Glomerular visceral epithelial cell (primary cell): ENCODE data around the gene MKRN2.
"Not testable (repeated sequence)": the region's sequence is repeated elsewhere in the genome, so short reads cannot be mapped to it uniquely, and the experiment has no call there.

Source experiments
- DNase-seq: peaks from one replicate; pipeline ENCODE4 v3.0.0-alpha.2; 2016; ENCODE audit errors: extremely low spot score

Gene MKRN2

GRCh38 chr3:12630843-12631242, 74.0 kb downstream of the MKRN2 start:
- DNase-seq: not testable (repeated sequence)

DNA sequence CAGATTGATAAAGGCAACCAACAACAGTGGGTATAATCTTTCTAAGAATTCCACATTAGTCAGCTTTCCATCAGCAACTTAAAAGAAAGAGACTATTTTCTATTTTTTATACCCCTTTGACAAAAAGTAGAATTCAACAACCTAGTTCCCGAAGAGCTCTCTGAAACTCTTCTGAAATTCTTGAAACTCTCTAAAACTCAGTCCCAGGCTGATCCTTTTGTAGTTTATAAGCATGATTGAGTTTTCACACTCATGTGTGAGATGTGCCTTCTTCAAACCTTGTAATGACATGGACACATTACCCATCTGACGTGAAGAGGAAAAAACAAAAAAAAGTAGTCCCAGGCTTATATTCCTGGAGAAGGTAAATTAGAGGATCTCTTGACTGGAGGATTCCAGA, 75.6 kb downstream of the MKRN2 start:
- no peak for DNase-seq

- DNase-seq: no peak
Observed at GRCh38 chr3:12633108-12633507, 76.2 kb downstream of the MKRN2 start.
